ENCODE data around the gene ATP6V1B1.

GRCh38 chr2:70962885-70963878 is 27.5 kb downstream of the ATP6V1B1 start:
- TF ChIP-seq, protein P1, sequence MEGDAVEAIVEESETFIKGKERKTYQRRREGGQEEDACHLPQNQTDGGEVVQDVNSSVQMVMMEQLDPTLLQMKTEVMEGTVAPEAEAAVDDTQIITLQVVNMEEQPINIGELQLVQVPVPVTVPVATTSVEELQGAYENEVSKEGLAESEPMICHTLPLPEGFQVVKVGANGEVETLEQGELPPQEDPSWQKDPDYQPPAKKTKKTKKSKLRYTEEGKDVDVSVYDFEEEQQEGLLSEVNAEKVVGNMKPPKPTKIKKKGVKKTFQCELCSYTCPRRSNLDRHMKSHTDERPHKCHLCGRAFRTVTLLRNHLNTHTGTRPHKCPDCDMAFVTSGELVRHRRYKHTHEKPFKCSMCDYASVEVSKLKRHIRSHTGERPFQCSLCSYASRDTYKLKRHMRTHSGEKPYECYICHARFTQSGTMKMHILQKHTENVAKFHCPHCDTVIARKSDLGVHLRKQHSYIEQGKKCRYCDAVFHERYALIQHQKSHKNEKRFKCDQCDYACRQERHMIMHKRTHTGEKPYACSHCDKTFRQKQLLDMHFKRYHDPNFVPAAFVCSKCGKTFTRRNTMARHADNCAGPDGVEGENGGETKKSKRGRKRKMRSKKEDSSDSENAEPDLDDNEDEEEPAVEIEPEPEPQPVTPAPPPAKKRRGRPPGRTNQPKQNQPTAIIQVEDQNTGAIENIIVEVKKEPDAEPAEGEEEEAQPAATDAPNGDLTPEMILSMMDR (IDR thresholded peaks at IDR 0.05), result no peak
- TF ChIP-seq POLR2A (IDR thresholded peaks at IDR 0.05), result no peak
